HEK293T (cell line): Measurements from ENCODE around the gene NDUFC2.
"Not testable (repeated sequence)": the region's sequence is repeated elsewhere in the genome, so short reads cannot be mapped to it uniquely, and the experiment has no call there.

Experiments
- CTCF ChIA-PET: fragments of 350-600 bp; formaldehyde crosslinking; extraction: SDS; loops from one replicate; lab custom pipeline; 2021; ENCODE audit warnings: antibody characterized with exemption, inconsistent platforms; lab: Yijun Ruan, JAX
- POLR2A ChIA-PET: fragments of 350-600 bp; formaldehyde crosslinking; extraction: SDS; loops from one replicate; lab custom pipeline; 2020; ENCODE audit warnings: antibody characterized with exemption, inconsistent platforms; lab: Yijun Ruan, JAX
- DNase-seq: peaks from one replicate; pipeline ENCODE4 v3.0.0; 2012; ENCODE audit warnings: mixed read lengths; ENCODE audit errors: extremely low spot score
- ARNT ChIP-seq: fragments of 450-650 bp; IDR thresholded peaks from 2 replicates; pipeline ENCODE4 v1.6.1; 2017; ENCODE audit warnings: mild to moderate bottlenecking
- BHLHE40 ChIP-seq: fragments of 450-650 bp; IDR thresholded peaks from 2 replicates; pipeline ENCODE4 v1.6.1; 2016; ENCODE audit warnings: mild to moderate bottlenecking, moderate library complexity, borderline replicate concordance
- CTBP1 ChIP-seq: fragments of 450-650 bp; IDR thresholded peaks from 2 replicates; pipeline ENCODE4 v1.6.1; 2016; ENCODE audit warnings: borderline replicate concordance
- ELF4 ChIP-seq: fragments of 450-650 bp; IDR thresholded peaks from 2 replicates; pipeline ENCODE4 v1.6.1; 2017; ENCODE audit warnings: antibody characterized with exemption
- FOXA1 ChIP-seq: fragments of 450-650 bp; IDR thresholded peaks from 2 replicates; pipeline ENCODE4 v1.6.1; 2016; ENCODE audit warnings: mild to moderate bottlenecking
- FOXK2 ChIP-seq: fragments of 450-650 bp; IDR thresholded peaks from 2 replicates; pipeline ENCODE4 v1.6.1; 2016; ENCODE audit warnings: mild to moderate bottlenecking
- FOXM1 ChIP-seq: fragments of 450-650 bp; IDR thresholded peaks from 2 replicates; pipeline ENCODE4 v1.6.1; 2017; ENCODE audit warnings: mild to moderate bottlenecking, borderline replicate concordance
- HDGF ChIP-seq: fragments of 450-650 bp; IDR thresholded peaks from 2 replicates; pipeline ENCODE4 v1.6.1; 2017; ENCODE audit warnings: antibody characterized with exemption, borderline replicate concordance
- L3MBTL2 ChIP-seq: fragments of 450-650 bp; conservative IDR thresholded peaks from 2 replicates; pipeline ENCODE4 v1.6.1; 2016; ENCODE audit warnings: mild to moderate bottlenecking
- LEF1 ChIP-seq: fragments of 450-650 bp; IDR thresholded peaks from 2 replicates; pipeline ENCODE4 v1.6.1; 2017; ENCODE audit warnings: mild to moderate bottlenecking, borderline replicate concordance
- NFRKB ChIP-seq: fragments of 450-650 bp; IDR thresholded peaks from 2 replicates; pipeline ENCODE4 v1.6.1; 2016; ENCODE audit warnings: mild to moderate bottlenecking, moderate library complexity
- SP1 ChIP-seq: fragments of 450-650 bp; IDR thresholded peaks from 2 replicates; pipeline ENCODE4 v1.6.1; 2017
- SUZ12 ChIP-seq: fragments of 450-650 bp; IDR thresholded peaks from 2 replicates; pipeline ENCODE4 v1.6.1; 2016; ENCODE audit warnings: mild to moderate bottlenecking
- TARDBP ChIP-seq: fragments of 450-650 bp; IDR thresholded peaks from 2 replicates; pipeline ENCODE4 v1.6.1; 2016
- ZNF384 ChIP-seq: fragments of 450-650 bp; IDR thresholded peaks from 2 replicates; pipeline ENCODE4 v1.6.1; 2016
- TF ChIP-seq, protein P1 (sequence below): fragments of 450-650 bp; IDR thresholded peaks from 2 replicates; pipeline ENCODE4 v1.6.1; 2016

Gene NDUFC2

DNA sequence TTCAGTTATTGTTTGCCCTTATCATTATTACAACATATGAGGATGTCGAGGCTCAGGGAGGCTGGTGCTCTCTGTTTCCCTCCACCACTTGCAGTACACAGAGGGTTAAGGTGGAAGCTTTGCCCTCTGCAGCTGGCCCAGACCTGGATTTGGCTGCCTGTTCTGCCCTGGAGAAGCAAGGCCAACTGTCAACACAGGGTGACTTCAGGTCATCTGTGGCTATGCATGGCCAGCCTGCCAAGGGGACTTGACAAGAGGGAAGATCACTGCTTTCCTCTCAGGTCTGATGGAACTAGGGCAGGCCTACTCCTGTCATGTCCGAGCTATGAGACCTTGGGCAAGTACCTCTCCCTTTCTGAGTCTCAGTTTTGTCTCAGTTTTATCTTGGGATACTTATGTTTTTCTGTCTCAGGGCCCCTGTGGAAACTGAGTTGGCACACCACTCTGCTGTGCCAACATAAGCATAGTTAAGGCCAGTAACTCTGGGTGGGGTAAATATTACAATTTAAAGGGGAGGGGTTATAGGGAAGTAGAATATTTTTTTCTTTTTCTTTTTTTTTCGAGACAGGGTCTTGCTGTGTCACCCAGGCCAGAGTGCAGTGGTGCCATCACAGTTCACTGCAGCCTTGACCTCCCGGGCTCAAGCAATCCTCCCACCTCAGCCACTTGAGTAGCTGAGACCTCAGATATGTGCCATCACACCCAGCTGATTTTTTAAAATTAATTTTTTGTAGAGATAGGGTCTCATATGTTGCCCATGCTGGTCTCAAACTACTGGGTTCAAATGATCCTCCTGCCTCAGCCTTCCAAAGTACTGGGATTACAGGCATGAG, 18.4 kb downstream of the NDUFC2 start:
- ChIA-PET POLR2A (interaction anchor here (0.8 to 1.2 kb wide), 2 partner anchors 18 kb away, joined by 3 read pairs; partner anchors contain the start of gene NDUFC2), CTCF (interaction anchor here (0.6 kb wide), 1 partner anchor 515 kb away, joined by 3 read pairs; no protein-coding TSS in a partner anchor)
- TF ChIP-seq TARDBP (no peak), LEF1 (no peak), FOXM1 (no peak), SUZ12 (no peak)
- no peak for DNase-seq

DNA sequence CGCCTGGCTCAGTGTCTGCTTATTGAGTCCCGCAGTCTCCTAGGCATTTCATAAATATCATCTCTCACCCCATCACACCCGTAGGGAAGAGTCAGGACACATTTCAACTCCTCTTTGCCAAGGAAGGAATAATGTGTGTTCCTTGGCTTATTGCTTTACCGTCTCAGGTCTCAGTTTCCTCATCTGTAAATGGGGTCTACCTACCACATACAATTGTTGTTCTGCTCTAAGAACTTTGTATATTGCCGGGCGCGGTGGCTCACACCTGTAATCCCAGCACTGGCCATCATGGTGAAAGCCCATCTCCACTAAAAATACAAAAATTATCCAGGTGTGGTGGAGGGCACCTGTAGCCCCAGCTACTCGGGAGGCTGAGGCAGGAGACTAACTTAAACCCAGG, 19.1 kb downstream of the NDUFC2 start:
- no peak for DNase-seq
- ChIA-PET CTCF (no interaction called here), POLR2A (interaction anchor here (0.8 kb wide), 1 partner anchor 19 kb away, joined by 3 read pairs; the partner anchor contains the start of gene NDUFC2)
- no peak for TF ChIP-seq FOXM1
- no peak for TF ChIP-seq ZNF384

- POLR2A ChIA-PET, CTCF ChIA-PET: not testable (repeated sequence)
Observed at GRCh38 chr11:78059749-78060328, 19.8 kb downstream of the NDUFC2 start.

DNA sequence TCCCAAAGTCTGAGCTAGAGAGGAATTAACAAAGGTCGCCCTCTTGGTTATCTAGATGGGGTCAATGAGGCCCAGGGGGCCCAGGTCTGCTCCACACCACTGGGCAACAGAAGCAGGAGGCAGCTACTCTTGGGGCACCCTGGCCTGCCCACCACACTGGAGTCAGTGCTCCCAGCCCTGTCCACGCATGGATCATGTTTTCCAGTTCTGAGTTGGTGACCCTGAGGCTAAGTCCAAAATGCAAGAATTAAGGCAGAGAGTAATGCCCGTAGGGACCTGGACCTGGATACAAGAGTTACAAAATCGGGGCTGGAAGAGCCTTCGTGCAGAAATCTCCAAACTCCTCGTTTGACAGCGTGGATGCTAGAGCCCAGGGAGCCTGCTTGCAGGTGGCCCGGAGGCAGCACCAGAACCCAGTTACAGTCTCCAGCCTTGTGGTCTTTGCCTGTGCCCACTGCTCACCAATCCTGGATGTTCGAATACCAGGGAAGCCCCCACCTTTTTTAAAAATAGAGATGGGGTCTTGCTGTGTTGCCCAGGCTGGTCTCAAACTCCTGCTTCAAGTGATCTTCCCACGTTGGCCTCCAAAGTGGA, 22.1 kb downstream of the NDUFC2 start:
- POLR2A ChIA-PET = no interaction called here

More at GRCh38 chr11:78059749-78060328, 19.8 kb downstream of the NDUFC2 start:
- DNase-seq = not testable (repeated sequence)

GRCh38 chr11:78056093-78056492, 23.6 kb downstream of the NDUFC2 start:
- DNase-seq = no peak
- POLR2A ChIA-PET = no interaction called here
- no peak for TF ChIP-seq FOXA1
- TF ChIP-seq CTBP1 = no peak
- TF ChIP-seq L3MBTL2 = no peak
- no peak for TF ChIP-seq ELF4
- no peak for TF ChIP-seq TARDBP
- no peak for TF ChIP-seq FOXK2
- no peak for TF ChIP-seq SP1
- no peak for TF ChIP-seq LEF1
- TF ChIP-seq SUZ12 = no peak
- TF ChIP-seq FOXM1 = no peak
- TF ChIP-seq HDGF = no peak
- TF ChIP-seq, protein P1, sequence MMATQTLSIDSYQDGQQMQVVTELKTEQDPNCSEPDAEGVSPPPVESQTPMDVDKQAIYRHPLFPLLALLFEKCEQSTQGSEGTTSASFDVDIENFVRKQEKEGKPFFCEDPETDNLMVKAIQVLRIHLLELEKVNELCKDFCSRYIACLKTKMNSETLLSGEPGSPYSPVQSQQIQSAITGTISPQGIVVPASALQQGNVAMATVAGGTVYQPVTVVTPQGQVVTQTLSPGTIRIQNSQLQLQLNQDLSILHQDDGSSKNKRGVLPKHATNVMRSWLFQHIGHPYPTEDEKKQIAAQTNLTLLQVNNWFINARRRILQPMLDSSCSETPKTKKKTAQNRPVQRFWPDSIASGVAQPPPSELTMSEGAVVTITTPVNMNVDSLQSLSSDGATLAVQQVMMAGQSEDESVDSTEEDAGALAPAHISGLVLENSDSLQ = no peak
- no peak for TF ChIP-seq ZNF384
- no peak for TF ChIP-seq ARNT
- TF ChIP-seq NFRKB = no peak
- TF ChIP-seq BHLHE40 = no peak
- CTCF ChIA-PET = no interaction called here

More for the DNA sequence above, 22.1 kb downstream of the NDUFC2 start:
- TF ChIP-seq ARNT (no peak), FOXA1 (no peak), SUZ12 (no peak), NFRKB (no peak), FOXM1 (no peak), CTBP1 (no peak)
- TF ChIP-seq, protein P1 = no peak
- DNase-seq = no peak
- CTCF ChIA-PET = no interaction called here

GRCh38 chr11:78054971-78055370, 24.7 kb downstream of the NDUFC2 start:
- TF ChIP-seq L3MBTL2 (no peak), FOXK2 (no peak), ARNT (no peak), TARDBP (no peak), ZNF384 (no peak)
- TF ChIP-seq, protein P1 = no peak
- CTCF ChIA-PET = no interaction called here
- no peak for DNase-seq
- POLR2A ChIA-PET = interaction anchor here (0.6 kb wide), 1 partner anchor 25 kb away, joined by 7 read pairs; the partner anchor contains the start of gene NDUFC2
